LNCaP clone FGC (cell line): ENCODE measurements around the gene CDY1B.
"Not testable (repeated sequence)": the region's sequence is repeated elsewhere in the genome, so short reads cannot be mapped to it uniquely, and the experiment has no call there.

Source experiments
- DNase-seq: peaks from one replicate; pipeline ENCODE4 v3.0.0-alpha.2; 2011; ENCODE audit warnings: low read depth
- H3K4me3 ChIP-seq: 2 replicates; pipeline ENCODE4 v1.5.1; 2011; ENCODE audit warnings: mild to moderate bottlenecking, low read depth, low read length, control low read depth

Gene CDY1B

GRCh38 chrY:24047919-24048318 is at the start of gene CDY1B:
Gene CDY1B (minus strand): TSS chrY:24048019. CDS start chrY:24047688, 331 bp downstream.
- H3K4me3 ChIP-seq, DNase-seq: not testable (repeated sequence)

- not testable (repeated sequence) for DNase-seq, H3K4me3 ChIP-seq
Measured at GRCh38 chrY:24049525-24049924, 1.7 kb upstream of the CDY1B start.

GRCh38 chrY:24043209-24043608 is 4.6 kb downstream of the CDY1B start:
- H3K4me3 ChIP-seq, DNase-seq: not testable (repeated sequence)

GRCh38 chrY:24039008-24039718 is 8.7 kb downstream of the CDY1B start:
- H3K4me3 ChIP-seq, DNase-seq: not testable (repeated sequence)

GRCh38 chrY:24026212-24027103 is 21.4 kb downstream of the CDY1B start:
- not testable (repeated sequence) for H3K4me3 ChIP-seq, DNase-seq
